HG03442 (cell line): ENCODE data around the gene AVPR1B.

ENCODE experiments used
- ATAC-seq: cut with Tn5 transposase; IDR thresholded peaks from one replicate; pipeline ENCODE4 v1.9.1; 2021; ENCODE audit warnings: mild to moderate bottlenecking, moderate library complexity; ENCODE audit not compliant: unreplicated experiment

Gene AVPR1B

DNA sequence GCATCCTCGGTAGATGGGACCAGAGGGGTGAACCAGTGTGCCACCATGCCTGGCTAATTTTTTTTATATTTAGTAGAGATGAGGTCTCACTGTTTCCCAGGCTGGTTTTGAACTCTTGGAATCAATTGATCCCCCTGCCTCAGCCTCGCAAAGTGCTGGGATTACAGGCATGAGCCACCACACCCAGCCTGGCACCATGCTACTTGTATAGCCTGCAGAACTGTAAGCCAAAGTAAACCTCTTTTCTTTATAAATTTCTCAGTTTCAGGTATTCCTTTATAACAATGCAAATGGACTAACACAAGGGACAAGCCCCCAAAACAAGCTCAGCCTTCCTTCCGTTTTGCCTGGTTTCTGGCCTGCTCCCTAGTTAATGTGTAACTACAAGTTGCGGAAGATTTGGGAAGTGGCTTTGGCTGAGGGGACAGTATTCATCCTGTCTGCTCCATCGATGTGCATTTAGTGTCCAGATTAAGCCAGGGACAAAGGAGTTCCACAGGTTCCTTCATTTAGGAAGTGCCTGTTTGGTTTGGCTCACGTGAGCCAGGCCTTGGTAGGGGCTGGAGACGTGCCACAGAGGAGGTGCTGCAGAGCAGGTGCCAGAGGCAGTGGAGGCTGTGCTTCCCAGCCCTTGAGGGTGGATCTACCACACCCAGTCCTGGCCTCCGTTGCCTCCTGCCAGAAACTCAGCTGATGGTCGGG, 4.4 kb downstream of the AVPR1B start:
- ATAC-seq = no peak

DNA sequence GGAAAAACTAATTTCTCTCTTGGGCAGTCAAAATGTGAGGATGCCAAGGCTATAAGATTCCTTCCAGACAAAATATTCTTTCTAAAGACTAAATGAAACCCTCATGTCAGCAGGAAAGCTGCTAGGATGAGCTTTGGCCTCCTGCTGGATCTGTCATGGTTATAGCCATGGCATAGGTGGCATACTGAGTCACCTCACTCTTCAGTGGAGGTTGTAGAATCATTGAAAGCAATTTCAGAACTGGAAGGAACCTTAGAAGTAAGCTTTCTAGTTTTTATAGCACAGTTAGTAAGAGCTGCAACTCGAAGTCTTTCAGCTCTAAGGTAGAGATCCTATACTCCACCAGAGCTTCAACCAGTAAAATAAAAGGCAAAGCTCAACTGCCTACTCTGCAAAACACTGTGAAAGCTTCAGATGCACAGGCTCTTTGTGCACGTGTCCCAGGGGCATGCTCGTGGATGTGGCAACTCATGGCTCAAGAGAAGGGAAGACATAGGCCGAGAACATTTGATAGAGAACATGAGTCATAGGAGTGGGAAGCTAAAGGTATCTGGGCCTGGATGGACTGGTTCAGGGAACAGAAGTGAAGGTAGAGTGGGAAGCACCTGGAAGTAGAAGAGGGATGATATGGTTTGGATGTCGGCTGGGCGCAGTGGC, 5.8 kb downstream of the AVPR1B start:
- ATAC-seq = no peak

DNA sequence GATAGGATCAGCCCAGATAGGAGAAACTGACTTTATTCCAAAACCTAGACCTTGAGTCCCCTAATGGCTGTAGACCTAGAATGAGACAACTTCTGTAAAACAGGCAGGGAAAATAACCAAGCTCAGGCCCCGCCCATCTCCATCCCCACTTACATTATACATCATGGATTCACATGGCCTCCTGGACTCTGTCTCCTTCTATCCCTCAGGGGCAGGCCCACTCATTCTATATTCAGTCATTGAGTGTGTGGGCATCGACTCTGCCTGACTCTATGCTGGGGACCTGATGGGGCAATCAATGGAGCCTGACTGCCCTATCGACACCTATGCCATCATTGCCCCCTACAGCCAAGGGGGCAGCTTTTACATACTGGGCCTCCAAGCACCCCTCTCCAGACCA, 6.4 kb downstream of the AVPR1B start:
- no peak for ATAC-seq

DNA sequence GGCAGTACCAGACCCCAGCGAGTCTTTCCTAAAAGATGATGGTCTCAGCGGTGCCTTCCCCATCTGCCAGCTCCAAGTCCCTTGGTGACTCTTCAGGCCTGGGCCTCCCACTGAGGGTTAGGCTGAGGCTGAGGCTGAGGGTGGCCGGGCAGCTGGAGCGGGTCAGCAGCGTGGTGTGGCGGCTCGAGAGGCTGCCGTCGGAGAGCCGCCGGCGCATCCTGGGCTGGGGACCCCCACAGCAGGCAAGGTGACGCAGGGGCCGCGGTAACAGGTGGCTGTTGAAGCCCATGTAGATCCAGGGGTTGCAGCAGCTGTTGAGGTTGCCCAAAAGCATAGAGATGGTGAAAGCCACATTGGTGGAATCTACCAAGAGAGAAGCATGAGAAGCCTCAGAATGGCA, 7.0 kb downstream of the AVPR1B start:
- no peak for ATAC-seq

DNA sequence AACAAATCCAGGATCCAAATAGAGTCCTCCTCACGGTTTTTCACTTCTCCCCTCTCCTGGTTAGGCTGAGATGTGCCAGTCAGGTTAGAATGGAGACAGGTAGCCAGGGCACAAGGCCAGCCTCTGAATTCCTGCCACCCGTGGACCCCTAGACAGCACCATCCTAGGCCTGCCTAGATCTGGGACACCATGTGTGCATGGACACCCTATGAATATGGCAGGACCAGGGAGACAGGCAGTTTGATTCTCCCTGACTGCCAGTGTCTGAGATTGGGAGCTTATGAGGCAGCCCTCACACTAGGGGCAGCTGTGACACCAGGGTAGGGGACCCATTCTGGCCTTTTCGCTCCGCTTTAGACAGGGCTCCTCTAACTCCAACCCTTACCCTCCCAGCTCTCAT, 7.5 kb downstream of the AVPR1B start:
- no peak for ATAC-seq

DNA sequence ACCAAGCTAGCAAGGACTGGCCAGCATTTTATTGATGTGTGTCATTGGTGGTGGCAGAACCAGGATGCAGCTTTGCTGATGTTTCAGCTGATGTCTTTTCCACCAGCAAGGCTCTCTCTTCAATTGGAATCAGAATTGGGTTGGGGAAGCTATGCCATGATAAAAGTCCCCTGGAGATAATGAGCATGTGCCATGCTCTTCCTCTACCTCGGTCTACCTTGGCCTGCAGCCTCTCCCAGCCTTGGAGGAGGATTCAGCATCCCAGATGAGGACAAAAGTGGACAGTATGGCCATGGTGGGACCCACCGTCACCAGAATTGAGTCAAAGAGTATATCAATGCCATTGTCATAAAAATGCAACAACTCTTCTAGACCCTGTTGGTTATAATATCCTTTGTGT, 8.6 kb downstream of the AVPR1B start:
- no peak for ATAC-seq

DNA sequence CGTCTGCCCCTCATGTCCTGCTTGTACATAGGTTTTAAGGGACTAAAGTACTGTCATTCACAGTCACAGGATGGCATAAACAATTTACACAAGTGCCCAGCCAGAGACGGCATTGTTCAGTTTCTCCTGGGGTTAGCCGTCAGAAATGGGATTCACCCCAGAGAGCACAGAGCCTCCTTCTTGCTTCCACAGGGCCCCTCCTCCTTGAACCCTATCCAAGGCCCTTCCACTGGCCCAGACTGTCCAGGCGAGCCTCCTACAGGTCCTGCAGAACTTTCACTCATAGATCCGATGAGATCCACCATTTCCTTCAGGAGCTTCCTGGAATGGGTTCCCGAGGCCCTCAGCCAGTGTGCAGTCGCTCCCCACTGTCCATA, 10.0 kb downstream of the AVPR1B start:
- ATAC-seq = no peak

DNA sequence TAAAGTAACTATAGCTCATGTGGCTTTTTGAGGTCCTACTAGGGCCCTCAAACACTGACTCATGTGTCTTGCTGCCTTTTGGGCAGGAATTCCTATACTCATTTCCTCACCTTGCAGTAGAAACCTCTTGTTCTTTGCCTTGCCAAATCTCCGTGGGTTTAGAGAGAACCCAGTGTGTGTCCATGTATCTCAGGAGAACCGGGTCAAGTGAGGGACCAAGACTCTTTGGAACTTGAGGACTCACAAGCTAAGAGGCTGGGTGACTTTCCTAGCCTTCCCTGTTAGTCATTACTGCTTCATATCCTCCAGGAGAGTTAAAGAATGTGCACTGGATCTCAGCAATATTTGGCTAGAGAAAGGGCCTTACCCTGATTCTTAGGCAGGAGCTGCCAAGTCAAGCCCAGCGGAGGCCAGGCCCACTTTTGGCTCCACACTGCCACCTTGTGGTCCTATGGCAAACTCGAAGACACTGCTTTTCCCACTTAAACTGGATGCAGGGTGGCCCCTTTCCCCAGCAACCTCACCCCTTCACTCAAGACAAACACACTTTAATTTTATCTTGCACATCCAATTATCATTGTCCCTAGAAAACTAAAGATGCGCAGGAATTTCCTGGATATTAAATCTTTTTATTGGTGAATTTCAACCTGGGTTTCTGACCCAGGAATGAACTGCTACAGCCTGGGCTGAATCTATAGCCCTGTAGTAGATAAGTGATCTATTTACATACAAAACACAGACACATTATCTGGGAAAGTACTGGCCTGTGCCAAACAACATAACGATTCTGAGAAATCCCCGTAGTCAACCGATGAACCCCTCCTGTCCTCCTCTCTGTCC, 10.6 kb downstream of the AVPR1B start:
- ATAC-seq = no peak

DNA sequence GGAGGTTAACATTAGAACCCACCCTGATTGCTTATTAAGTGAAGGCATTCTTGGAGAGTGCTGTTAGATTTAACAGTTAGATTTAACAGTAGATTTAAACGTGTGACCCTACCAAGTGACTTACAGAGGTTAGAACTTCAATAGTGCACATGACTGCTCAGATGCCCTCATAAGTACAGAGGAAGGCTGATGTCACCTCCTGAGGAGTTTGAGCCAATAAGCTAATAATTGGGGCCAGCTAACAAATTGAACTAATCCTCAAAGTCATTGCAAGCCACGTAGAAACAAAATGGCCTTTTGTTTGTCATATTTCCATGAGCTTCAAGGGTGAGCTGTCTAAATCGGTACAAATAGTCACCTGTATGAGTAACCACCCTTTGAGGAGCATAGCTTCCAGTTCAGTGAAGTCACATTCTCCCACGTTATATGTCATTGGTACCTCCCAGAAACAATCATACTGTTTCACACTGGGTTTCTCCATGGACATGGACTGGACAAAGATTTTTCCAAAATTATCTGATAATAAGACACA, 11.7 kb downstream of the AVPR1B start:
- ATAC-seq = no peak

DNA sequence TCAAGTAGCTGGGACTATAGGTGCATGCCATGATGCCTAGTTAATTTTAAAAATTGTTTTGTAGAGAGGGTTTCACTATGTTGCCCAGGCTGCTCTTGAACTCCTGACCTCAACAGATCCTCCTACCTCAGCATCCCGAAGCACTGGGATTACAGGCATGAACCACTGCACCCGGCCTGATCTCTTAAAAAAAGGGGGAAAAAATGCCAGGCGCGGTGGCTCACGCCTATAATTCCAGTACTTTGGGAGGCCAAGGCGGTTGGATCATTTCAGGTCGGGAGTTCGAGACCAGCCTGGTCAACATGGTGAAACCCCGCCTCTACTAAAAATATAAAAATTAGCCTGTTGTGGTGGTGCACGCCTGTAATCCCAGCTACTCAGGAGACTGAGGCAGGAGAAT, 13.2 kb downstream of the AVPR1B start:
- no peak for ATAC-seq

DNA sequence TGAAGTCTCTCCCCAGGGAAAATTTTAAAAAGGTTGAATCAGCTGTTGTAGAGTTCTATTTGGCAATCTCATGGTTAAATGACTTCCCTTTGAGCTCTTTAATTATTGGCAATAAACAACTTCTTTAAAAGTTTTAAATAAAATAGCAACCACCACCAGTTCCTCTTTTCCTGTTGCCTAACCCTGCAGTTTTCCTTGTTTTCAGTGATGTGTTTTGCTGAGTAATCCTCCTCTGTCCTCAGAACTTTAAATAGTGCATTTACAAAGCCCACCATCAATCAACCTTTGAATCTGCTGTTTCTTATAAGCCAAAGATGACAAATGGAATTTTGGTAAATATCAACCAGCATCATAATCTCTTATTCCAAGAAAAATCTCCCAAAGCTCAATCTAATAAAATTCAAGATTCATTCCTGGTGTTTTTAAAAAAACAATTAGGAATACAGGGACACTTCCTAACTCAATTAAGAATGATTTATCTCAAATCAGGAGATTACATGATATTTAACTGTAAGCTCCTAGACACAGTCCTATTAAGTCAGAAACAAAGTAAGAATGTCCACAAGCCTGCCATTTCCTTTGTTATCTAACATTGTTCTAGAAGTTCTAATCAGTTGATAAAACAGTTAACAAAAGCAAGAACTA, 14.8 kb downstream of the AVPR1B start:
- no peak for ATAC-seq

DNA sequence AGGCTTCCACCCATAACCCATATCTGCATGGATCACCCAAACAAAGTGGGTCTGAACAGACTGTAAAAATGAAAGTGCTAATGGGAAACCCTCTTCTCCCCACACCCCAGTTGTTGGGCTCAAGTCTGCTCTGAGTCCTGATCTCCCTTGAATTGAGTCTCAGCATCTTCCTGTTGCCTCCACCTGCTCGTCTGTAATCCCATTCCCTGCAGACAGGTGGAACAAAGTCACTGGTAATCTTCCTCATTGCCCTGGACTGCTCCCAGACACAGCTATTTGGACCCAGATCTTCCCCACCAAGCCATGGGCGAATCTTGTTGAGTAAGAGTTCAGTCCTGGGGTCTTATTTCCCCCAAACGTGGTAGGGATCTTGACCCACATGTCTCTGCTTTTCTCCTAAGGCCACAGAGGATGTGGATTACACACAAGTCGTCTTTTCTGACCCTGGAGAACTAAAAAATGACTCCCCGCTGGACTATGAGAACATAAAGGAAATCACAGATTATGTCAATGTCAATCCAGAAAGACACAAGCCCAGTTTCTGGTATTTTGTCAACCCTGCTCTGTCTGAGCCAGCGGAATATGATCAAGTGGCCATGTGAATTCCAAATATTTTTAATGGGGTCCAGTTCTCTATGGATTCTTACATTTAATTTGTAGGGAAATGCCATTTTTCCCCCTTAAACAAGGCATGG, 15.7 kb downstream of the AVPR1B start:
- ATAC-seq = no peak

DNA sequence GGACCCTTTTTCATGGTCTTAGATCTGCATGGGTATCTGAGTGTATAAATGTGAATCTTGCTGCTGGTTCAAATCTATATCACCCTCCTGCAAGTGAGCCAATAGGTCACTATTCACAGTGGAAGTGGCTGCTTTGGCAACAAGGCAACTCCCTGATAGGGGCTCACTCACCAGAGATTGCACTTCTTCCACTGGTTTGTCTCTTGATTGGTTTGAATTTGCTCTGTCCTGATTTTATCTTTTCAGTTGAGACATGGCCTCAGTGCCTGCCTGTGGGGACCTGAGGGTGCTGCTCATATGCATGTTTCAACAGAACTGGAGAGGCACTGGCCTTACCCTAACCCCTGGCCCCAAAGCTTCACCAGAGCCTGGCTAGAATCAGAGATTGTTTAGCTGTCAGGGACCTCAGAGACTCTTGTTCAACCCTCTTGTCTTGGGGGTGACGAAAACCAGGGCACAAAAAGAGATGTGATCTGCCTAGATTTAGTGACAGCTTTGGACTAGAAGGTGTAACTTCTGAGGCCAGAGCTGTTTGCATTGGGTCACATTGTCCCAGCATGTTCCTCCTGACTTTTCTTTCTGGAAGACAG, 16.9 kb downstream of the AVPR1B start:
- no peak for ATAC-seq

DNA sequence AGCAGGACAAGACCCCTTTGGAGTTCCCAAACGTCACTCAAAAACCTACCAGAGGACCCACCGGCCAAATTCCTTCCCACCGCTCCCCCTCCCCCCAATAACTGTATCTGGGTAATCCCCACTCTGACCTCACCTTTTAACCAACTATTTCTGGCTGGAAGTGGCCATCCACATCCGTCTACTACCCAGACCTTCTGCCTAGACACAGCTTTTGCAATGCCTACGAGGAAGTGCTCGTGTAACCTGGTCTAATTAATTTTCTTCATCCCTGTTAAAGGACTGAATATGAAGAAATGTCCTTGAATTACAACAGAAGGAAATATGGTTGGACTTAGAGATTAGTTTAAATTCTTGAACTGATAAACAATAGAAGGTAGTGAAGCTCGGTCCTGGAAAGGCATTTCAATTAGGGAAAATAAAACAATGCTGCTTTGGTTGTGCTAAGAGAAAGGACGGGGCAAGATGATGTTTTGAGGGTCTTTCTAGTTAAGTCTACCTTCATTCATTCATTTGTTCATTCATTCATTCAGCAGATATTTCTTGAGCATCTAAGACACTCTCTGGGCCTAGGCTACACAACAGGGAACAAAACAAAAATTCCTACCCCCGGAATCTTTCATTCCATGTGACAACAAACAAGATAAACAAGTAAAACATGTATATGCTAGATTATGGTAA, 18.8 kb downstream of the AVPR1B start:
- no peak for ATAC-seq

DNA sequence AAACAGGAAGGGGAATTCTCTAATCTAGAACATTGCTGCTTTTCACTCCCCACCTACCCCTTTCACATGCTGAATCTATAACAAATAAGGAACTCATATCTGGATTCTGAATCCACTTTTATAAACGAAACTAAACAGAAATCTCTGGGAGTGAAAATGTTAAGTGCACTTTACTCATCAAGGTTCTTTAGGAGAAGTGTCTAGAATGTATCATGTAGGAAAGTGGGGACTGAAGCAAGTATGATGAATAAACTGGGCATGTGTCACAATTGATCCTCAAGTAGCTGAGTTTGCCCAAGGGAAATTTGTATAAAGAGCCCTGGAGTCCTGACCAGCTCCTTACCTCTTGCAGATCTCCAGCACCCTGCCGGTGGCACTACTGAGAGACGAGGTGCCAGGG, 19.8 kb downstream of the AVPR1B start:
- no peak for ATAC-seq

DNA sequence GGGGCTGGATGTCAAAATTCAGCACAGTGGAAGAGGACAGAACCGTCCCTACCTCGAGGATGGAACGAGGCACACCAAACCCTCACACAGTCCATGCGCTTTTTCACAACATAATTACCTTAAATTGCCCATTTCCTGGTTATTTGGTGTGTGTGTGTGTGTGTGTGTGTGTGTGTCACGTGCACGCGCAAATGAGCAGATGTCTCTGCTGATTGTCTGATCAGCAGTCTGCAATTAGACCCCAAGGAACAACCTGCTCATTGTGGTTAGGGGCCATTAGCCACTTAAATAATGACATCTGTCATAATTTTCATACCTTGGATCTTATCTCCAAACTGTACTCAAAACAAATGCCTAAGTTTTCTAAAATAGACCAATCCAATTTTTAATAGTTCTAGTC, 23.2 kb downstream of the AVPR1B start:
- no peak for ATAC-seq

DNA sequence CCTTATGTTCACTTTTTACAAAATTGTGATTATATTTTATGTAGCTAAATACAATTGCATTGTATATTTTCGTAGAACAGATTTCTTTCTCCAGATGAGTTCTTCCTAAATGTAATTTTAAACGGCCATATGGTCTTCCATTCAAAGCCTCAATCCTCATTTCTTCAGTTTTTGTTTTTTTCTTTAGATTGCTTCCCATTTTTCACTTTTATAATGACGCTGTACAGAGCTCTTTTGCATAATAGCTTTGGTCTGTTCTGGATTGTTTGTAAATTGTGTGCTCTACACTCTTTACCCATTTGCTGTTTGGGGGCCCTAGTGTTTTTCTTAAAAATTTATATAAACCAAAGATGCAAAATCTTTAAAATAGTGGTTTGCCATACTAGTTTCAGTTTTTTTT, 27.8 kb downstream of the AVPR1B start:
- ATAC-seq = no peak

DNA sequence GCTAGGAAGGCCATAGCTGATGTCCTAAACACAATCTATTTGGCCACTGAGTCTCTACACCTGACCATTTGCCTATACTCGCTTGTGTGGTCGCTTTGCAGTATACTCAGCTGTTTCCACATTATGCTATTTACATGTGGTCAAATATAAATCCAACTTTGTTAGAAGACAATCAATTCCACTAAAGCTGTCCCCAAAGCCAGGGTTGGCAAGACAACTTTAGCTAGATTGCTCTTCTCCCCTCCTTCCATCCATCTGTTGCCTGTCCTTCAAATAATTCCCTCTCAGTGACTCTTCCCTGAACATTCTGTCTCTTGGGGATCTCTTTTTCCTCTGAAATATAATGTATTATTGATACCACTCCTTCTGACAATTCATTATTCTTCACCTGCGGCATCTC, 30.1 kb downstream of the AVPR1B start:
- no peak for ATAC-seq

DNA sequence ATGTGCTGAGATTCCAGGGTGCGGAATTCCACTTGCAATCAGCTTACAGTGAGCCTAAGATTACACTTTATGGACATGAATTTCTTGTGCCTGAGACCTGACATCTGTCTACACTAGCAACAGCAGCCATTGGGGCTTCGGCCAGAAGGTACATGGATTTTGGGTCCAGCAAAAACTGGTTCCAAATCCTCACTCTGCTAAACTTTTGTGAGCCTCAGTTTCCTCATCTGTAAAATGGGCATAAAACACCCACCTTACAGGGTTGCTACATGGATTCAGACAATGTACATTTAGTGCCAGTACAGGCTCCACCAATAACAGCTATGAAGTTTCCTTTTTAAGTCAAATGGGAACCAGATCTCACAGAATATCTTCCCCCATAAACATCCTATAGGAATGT, 33.4 kb downstream of the AVPR1B start:
- no peak for ATAC-seq
